Cardiac fibroblast (primary cell): Measurements from ENCODE around the gene NPAS3.
A peak's percentile ranks its signal among the peaks of the same experiment; 100 is the strongest.

Source experiments
- DNase-seq, 2 donors: peaks; one replicate each; pipeline versions ENCODE4 v3.0.0 to v3.0.0-alpha.2; 2010; ENCODE audit warnings: low read depth in 2 of 2
- H3K4me3 ChIP-seq, 2 donors: replicated peaks in 1 of 2; 1 replicate in 1 of 2; 2 replicates in 1 of 2; pipeline ENCODE4 v1.5.1; 2011; ENCODE audit warnings: low read depth in 2 of 2, low read length in 2 of 2, mild to moderate bottlenecking in 2 of 2, moderate library complexity in 1 of 2
- CTCF ChIP-seq: IDR thresholded peaks from one replicate; pipeline ENCODE4 v1.5.1; 2011; ENCODE audit warnings: low read depth, mild to moderate bottlenecking, low read length, inconsistent platforms

Gene NPAS3

DNA sequence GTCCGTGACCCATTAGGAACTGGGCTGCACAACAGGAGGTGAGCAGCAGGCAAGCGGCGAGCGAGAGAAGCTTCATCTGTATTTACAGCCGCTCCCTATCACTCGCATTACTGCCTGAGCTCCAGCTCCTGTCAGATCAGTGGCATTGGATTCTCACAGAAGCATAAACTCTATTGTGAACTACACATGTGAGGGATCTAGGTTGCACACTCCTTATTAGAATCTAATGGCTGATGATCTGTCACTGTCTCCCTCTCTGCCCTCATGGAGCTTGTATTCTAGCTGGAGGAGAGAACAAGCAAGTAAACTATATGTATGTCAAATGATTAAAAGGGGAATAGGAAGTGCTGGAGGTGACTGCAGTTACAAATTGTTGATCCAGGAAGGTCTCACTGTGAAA, 533.1 kb downstream of the NPAS3 start:
- DNase-seq, result no peak
- no peak for TF ChIP-seq CTCF
- no peak overlapping the region for H3K4me3 ChIP-seq

DNA sequence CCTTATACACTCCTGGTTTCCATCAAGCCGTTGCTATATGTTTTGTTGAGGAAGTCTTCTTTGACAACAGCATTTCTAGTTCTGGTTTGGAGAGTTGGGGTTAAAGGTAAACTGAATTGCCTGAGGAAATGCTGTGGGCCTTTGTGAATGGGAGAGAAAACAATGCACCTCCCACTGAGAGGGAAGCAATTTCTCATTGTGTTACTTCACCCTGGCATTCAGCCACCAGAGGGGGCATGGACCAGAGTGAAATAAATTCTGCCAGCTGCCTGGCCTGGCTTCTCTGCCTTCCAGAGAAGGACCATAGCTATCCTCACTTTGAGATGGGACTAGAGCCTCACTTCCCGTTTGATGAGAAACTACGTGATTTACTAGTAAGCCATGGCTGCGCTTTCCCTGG, 536.9 kb downstream of the NPAS3 start:
- DNase-seq, result peak; percentile 57 to 78
- peak; percentile 36 for TF ChIP-seq CTCF
- H3K4me3 ChIP-seq, result no peak overlapping the region

- peak in 1 of 2 donors; percentile 9 for DNase-seq
- no peak for TF ChIP-seq CTCF
- no peak overlapping the region for H3K4me3 ChIP-seq
Observed at GRCh38 chr14:33477797-33478196, 539.1 kb downstream of the NPAS3 start.

DNA sequence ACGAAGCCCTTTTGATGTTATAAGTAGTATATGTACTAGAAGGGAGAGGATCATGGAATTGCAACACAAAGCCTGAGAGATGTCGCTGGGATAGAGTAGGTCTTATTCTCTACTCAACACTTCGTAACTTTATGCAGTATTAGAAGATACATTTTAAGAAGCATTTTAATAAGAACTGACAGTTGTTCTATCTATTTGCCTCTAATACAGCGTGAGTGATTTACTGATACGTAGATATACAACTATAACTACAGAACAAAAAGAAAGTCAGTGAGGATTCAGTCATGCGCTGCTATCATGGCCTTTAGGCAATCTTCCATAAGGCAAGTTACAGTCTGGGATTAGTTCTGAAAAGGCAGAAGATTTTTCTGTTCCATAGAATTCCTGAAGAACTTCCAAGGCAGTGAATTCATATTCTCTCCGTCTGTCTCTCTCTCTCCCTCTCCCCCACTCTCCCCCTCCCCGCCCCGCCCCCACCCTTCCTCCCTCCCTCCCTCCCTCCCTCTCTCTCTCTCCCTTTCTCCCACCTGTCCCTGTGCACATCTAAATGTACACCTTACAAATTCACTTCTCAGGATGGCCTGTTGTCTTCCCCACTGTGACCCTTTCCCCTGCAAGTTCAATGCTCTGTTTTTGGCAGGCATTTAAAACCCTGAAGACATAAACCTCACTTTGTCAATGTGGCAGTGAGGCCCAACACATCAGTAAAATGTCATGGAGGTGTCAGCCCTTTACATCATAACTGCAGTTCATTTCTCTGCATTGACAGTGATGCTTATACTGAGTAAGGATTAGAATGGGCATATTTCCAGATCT, 541.6 kb downstream of the NPAS3 start:
- no peak for DNase-seq
- TF ChIP-seq CTCF, result no peak
- H3K4me3 ChIP-seq, result no peak overlapping the region

DNA sequence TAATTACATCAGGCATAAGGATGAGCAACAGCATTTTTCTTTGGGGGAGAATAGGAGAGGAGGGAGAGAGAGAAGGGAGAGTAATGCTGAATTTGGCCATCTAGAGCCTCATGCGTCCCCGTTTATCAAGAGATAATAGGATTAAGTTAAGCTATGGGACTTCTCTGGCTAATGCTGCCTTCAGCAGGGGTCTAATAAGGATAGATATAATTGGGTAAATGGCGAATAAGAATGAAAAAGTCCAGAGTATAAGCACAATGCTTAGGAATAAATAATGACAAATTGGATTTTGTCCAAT, 542.2 kb downstream of the NPAS3 start:
- no peak overlapping the region for H3K4me3 ChIP-seq
- DNase-seq, result no peak
- TF ChIP-seq CTCF, result no peak

DNA sequence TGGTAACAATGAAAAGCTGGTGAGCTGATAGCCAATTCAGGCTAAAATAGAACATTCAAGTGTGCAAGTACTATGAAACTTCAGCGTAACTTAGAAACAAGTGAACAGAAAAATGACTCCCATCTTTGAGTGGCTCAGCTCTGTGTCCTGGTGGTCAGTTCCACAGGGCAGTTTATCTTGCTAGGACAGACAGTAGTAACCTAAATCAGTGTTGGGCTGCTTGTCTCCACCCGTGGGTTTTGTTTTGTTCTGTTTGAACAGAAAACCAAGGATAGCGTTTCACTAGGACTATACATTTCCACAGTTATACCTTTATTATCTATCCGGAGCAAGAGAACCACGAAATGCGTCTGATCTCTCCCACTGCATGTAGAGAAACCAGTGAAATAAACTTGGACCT, 544.4 kb downstream of the NPAS3 start:
- no peak for DNase-seq
- H3K4me3 ChIP-seq, result no peak overlapping the region
- no peak for TF ChIP-seq CTCF

- DNase-seq, result no peak
- no peak overlapping the region for H3K4me3 ChIP-seq
- TF ChIP-seq CTCF, result no peak
Observed at GRCh38 chr14:33483541-33483940, 544.9 kb downstream of the NPAS3 start.
